BJ (cell line): ENCODE data around the gene SYCE1L. TPM values are rescaled to one million over a fixed set of nuclear protein-coding genes. Genes with fewer than 3 reads are reported as not detected.
"Not testable (repeated sequence)": the region's sequence is repeated elsewhere in the genome, so short reads cannot be mapped to it uniquely, and the experiment has no call there.

Experiments
- CTCF ChIA-PET: fragments of 350-600 bp; formaldehyde crosslinking; extraction: SDS; loops from one replicate; lab custom pipeline; 2021; ENCODE audit warnings: antibody characterized with exemption, inconsistent platforms; lab: Yijun Ruan, JAX
- POLR2A ChIA-PET: fragments of 300-600 bp; sonication (Branson Sonifier 250); formaldehyde crosslinking; extraction: SDS; loops from one replicate; lab custom pipeline; 2021; ENCODE audit warnings: antibody characterized with exemption; lab: Charles Lee
- DNase-seq: peaks from one replicate; pipeline ENCODE4 v3.0.0-alpha.2; 2011; ENCODE audit warnings: low read depth
- H3K27me3 ChIP-seq: 2 replicates; pipeline ENCODE4 v1.6.0; 2011; ENCODE audit warnings: low read length; ENCODE audit not compliant: control insufficient read depth, insufficient read depth
- H3K36me3 ChIP-seq: 2 replicates; pipeline ENCODE4 v1.5.1; 2011; ENCODE audit warnings: low read length; ENCODE audit not compliant: control insufficient read depth, insufficient read depth
- H3K4me3 ChIP-seq: 2 replicates; pipeline ENCODE4 v1.5.1; 2011; ENCODE audit warnings: low read depth, mild to moderate bottlenecking, control low read depth, low read length
- polyA plus RNA-seq: library from polyadenylated mRNA; depleted of rRNA; stranded (reverse); fragments of >200 nt; gene quantifications from 2 replicates; pipeline ENCODE4 v1.2.3, GENCODE V29; 2011
- TF ChIP-seq, protein P1 (sequence below): IDR thresholded peaks from 2 replicates; pipeline ENCODE4 v1.5.1; 2011; ENCODE audit warnings: low read depth, mild to moderate bottlenecking, control low read depth, inconsistent platforms, low read length, moderate library complexity; ENCODE audit not compliant: insufficient read depth

SYCE1L gene
- polyA plus RNA-seq, 1 experiment: 0.44 TPM

DNA sequence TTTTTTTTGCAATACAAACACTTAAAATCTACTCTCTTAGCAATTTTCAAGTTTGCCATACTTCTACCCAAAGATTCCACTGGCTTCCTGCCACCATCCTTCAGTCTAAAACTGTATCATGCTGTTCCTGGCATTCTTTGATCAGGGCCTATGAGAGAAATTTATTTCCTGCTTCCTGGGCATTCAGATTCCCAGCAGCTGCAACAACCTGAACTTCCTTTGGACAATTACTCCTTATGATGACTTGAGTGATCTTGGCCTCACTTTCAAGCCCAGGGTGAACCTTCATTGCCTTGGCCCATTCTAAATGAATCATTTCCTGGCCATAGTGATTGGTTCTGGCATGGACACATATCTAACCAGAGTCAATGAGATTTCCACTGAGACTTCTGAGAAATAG is 26.3 kb upstream of the SYCE1L start:
- TF ChIP-seq, protein P1, sequence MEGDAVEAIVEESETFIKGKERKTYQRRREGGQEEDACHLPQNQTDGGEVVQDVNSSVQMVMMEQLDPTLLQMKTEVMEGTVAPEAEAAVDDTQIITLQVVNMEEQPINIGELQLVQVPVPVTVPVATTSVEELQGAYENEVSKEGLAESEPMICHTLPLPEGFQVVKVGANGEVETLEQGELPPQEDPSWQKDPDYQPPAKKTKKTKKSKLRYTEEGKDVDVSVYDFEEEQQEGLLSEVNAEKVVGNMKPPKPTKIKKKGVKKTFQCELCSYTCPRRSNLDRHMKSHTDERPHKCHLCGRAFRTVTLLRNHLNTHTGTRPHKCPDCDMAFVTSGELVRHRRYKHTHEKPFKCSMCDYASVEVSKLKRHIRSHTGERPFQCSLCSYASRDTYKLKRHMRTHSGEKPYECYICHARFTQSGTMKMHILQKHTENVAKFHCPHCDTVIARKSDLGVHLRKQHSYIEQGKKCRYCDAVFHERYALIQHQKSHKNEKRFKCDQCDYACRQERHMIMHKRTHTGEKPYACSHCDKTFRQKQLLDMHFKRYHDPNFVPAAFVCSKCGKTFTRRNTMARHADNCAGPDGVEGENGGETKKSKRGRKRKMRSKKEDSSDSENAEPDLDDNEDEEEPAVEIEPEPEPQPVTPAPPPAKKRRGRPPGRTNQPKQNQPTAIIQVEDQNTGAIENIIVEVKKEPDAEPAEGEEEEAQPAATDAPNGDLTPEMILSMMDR: no peak
- ChIA-PET POLR2A (no interaction called here), CTCF (interaction anchor here (2.0 to 2.6 kb wide), 2 partner anchors 15 to 1381 kb away, joined by 8 to 11 read pairs; no protein-coding TSS in a partner anchor)
- Histone ChIP-seq H3K27me3 (no peaks in the 10 kb centered on the region), H3K36me3 (no peaks in the 10 kb centered on the region), H3K4me3 (no peak overlapping the region)
- no peak for DNase-seq

DNA sequence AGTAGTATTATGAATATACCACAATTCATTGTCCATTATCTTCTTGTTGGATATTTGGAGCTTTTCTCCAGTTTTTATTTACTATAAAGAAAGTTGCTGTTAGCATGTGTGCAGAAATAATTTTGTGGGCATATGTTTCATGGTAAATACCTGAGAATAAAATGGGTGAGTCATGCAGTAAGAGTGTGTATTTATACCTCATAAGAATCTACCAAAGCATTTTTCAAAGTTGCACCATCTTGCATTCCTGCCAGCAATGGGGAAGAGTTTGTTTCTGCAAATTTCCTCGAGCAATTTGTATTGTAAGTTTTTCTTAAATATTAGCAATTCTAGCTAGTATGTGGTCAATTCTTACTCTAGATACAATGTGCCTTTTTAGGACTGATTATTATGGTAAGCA is 16.1 kb upstream of the SYCE1L start:
- ChIA-PET CTCF (interaction anchor here (2.0 kb wide), 1 partner anchor 12 kb away, joined by 8 read pairs; no protein-coding TSS in a partner anchor), POLR2A (no interaction called here)
- DNase-seq: no peak
- Histone ChIP-seq H3K27me3 (no peaks in the 10 kb centered on the region), H3K36me3 (no peaks in the 10 kb centered on the region), H3K4me3 (no peak overlapping the region)
- TF ChIP-seq, protein P1: no peak

DNA sequence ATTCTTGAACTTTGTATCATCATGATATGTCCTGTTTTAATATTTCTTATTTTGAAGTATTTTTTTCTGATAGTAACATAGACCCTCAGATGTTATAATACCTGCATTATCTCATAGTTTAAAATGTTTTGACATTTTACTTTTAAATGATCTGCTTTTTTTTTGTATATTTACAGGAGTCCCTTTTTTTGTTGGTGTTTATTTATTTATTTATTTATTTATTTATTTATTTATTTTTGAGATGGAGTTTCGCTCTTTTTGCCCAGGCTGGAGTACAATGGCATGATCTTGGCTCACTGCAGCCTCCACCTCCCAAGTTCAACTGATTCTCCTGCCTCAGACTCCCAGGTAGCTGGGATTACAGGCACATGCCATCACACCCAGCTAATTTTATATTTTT is 12.9 kb upstream of the SYCE1L start:
- POLR2A ChIA-PET, H3K27me3 ChIP-seq, CTCF ChIA-PET: not testable (repeated sequence)

DNA sequence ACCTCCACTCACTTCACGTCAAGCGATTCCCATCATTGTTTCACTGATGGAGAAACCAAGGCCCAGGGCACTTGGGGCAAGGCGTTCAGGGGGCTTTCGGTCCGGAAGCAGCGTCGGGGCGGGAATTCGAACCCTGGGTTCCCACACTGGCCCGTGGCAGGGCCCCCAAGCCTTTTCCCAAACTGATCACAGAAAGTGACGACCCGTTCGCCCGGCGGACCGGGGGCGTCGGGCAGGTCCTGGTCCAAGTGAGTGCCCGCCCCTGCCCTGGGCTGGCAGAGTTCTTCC is 9.1 kb upstream of the SYCE1L start:
- CTCF ChIA-PET: interaction anchor here (0.8 to 2.3 kb wide), 3 partner anchors 8 to 19 kb away, joined by 3 to 8 read pairs (median 4); no protein-coding TSS in a partner anchor
- TF ChIP-seq, protein P1: no peak
- peaks cover 8% of the 10 kb centered on the region for H3K36me3 ChIP-seq
- DNase-seq: no peak
- no peaks in the 10 kb centered on the region for H3K27me3 ChIP-seq
- peak overlapping the region; percentile 84 for H3K4me3 ChIP-seq
- POLR2A ChIA-PET: no interaction called here

More for the DNA sequence above, 12.9 kb upstream of the SYCE1L start:
- H3K4me3 ChIP-seq, H3K36me3 ChIP-seq, DNase-seq: not testable (repeated sequence)

DNA sequence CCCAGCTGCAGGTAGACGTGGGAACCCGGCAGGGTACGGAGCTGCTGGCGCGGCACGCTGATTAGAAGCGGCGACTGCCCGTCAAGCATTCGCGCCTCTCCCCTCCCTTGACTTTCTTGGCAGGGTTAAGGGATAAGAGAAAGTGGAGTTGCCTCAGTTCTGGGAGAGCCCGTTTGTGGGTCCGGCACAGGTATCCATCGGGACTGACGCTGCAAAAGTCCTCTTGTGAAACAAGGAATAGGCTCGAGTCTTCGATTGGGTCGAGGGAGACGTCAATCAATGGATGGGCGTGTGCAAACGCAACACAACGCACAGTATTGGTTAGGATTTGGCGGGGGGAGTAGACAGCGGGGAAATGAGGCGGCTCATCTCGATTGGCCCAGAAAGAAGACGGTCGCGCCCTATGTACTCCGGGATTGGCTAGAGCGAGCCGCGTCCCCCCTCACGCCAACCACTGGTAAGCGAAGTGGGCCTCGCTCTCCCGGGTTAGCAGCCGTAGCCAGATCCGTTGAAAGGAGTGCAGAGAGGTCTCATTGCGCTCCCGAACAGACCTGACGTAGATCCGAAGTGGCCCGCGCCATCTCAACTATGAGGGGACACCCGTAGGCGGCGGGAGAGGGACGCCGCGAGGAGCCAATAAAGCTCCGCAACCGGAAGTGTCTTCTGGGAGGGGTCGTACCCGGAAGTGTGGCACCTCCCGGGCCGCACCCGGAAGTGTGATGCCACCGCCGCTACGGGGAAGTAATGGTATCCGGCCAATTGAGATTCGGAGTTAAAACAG is 8.5 kb upstream of the SYCE1L start, which contains the start of gene MON1B:
Gene MON1B, plus strand, starts transcription at position 713 of the 781 bp plus-strand sequence. CDS start 296 bp downstream, outside the sequence.
- ChIA-PET POLR2A (interaction anchor here (0.9 kb wide), 1 partner anchor 1542 kb away, joined by 3 read pairs; no protein-coding TSS in a partner anchor), CTCF (interaction anchor here (0.8 to 2.3 kb wide), 3 partner anchors 9 to 20 kb away, joined by 3 to 8 read pairs (median 4); no protein-coding TSS in a partner anchor)
- TF ChIP-seq, protein P1: no peak
- DNase-seq: peak; percentile 98
- H3K27me3 ChIP-seq: no peaks in the 10 kb centered on the region
- peaks cover 12% of the 10 kb centered on the region for H3K36me3 ChIP-seq
- peak within 1 kb of the TSS; percentile 84 for H3K4me3 ChIP-seq
